ENCODE data around the gene AQP12B.

GRCh38 chr2:240648650-240649275 is 33.9 kb downstream of the AQP12B start:
- no peak for TF ChIP-seq CTCF (IDR thresholded peaks at IDR 0.05)
- TF ChIP-seq POLR2A (IDR thresholded peaks at IDR 0.05) = no peak
